Peyer's patch (tissue), 4 donors: ENCODE data around the gene KCNMA1. TPM values are rescaled to one million over a fixed set of nuclear protein-coding genes. Genes with fewer than 3 reads are reported as not detected.

Experiments
- DNase-seq, 3 donors: peaks; one replicate each; pipeline ENCODE4 v3.0.0-alpha.2; 2017 to 2019
- H3K27ac ChIP-seq, 4 donors: fragments of 200-600 bp; sonication (generic); one replicate each; pipeline ENCODE4 v1.5.1; 2016 to 2019
- H3K27me3 ChIP-seq, 2 donors: fragments of 200-600 bp; sonication (generic); one replicate each; pipeline ENCODE4 v1.5.1; 2019
- H3K36me3 ChIP-seq, 3 donors: fragments of 200-600 bp; sonication (generic); one replicate each; pipeline ENCODE4 v1.5.1; 2016 to 2019
- H3K4me1 ChIP-seq, 4 donors: fragments of 200-600 bp; sonication (generic); one replicate each; pipeline ENCODE4 v1.5.1; 2016 to 2019
- H3K4me3 ChIP-seq, 4 donors: fragments of 200-600 bp; sonication (generic); 1 replicate in 3 of 4; 2 replicates in 1 of 4; pipeline ENCODE4 v1.5.1; 2016 to 2019; ENCODE audit warnings: mild to moderate bottlenecking in 1 of 4
- H3K9me3 ChIP-seq, 4 donors: fragments of 200-600 bp; sonication (generic); one replicate each; pipeline ENCODE4 v1.5.1; 2016 to 2019; ENCODE audit warnings: mild to moderate bottlenecking in 1 of 4
- POLR2A ChIP-seq, 2 donors: fragments of 450-650 bp; IDR thresholded peaks; one replicate each; pipeline ENCODE4 v1.5.1; 2017; ENCODE audit warnings: antibody characterized with exemption in 2 of 2, mild to moderate bottlenecking in 2 of 2, moderate library complexity in 2 of 2
- total RNA-seq, 4 donors: library from RNA; depleted of rRNA; stranded (reverse); fragments of >200 nt; gene quantifications; one replicate each; pipeline ENCODE4 v1.1.0, GENCODE V29; 2016
- TF ChIP-seq, protein P1 (sequence below), 6 experiments: fragments of 450-650 bp in 4 of 6; fragments of 200-600 bp in 2 of 6; sonication (generic) in 1 of 6; IDR thresholded peaks; one replicate each; pipeline ENCODE4 v1.5.1; 2017 to 2019; ENCODE audit warnings: antibody characterized with exemption in 6 of 6, mild to moderate bottlenecking in 3 of 6, moderate library complexity in 1 of 6

The KCNMA1 gene
- total RNA-seq, 4 donors from 2014 or later: 17.8 to 29.1 (median 23.9) TPM

DNA sequence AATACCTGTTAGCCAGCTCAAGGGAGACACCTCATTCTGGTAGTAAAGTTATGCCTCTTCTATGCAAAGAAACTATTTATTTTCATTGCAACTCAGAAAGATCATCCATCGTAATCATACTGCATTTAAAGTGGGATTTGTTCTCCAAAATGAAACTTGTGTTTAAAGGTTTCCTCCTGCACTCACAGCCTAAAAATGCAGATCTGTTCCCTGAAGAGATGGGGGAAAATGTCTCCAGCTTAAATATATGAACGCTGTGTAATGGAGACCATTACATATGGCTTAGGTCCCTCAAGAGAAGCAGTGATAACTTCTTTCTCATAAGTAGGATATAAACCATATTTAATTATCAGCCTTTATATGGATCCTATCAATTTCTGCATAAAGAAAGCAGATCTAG is 665.1 kb downstream of the KCNMA1 start:
- Histone ChIP-seq H3K36me3 (no peaks in the 10 kb centered on the region), H3K27me3 (no peaks in the 10 kb centered on the region), H3K4me3 (no peak overlapping the region), H3K9me3 (no peaks in the 10 kb centered on the region), H3K4me1 (no peaks in the 10 kb centered on the region), H3K27ac (no peak overlapping the region)
- TF ChIP-seq, protein P1, sequence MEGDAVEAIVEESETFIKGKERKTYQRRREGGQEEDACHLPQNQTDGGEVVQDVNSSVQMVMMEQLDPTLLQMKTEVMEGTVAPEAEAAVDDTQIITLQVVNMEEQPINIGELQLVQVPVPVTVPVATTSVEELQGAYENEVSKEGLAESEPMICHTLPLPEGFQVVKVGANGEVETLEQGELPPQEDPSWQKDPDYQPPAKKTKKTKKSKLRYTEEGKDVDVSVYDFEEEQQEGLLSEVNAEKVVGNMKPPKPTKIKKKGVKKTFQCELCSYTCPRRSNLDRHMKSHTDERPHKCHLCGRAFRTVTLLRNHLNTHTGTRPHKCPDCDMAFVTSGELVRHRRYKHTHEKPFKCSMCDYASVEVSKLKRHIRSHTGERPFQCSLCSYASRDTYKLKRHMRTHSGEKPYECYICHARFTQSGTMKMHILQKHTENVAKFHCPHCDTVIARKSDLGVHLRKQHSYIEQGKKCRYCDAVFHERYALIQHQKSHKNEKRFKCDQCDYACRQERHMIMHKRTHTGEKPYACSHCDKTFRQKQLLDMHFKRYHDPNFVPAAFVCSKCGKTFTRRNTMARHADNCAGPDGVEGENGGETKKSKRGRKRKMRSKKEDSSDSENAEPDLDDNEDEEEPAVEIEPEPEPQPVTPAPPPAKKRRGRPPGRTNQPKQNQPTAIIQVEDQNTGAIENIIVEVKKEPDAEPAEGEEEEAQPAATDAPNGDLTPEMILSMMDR (IDR thresholded peaks at IDR 0.05): no peak
- no peak for TF ChIP-seq POLR2A (IDR thresholded peaks at IDR 0.05)
- DNase-seq: no peak

DNA sequence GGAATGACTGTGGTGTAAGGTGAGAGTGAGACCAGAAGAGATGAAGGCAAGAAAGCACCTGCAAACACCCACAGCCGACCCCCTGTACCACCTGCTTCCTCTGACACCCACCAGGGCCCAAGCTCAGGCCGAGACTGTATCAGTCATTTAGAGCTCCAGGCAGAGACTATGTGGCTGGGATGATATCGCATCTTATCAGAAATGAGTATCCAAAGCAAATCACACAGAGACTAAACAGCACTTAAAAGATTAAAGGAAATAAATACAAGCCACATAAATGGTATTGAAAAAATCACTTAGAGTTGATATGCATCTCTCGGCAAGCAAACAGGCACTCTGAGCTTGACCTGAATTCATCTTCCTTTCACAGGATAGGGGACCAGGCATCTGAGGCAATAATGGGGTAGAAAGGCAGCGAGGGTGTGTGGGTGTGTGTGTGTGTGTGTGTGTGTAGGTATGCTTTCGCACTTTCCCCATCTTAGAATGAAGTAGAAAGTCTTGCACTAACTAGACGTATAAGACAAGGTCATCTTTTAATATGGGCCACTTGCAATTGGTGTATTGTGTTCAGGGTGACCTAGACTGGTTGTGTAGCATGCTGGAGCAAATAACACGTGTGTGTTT is 665.9 kb downstream of the KCNMA1 start:
- no peak overlapping the region for H3K27ac ChIP-seq
- no peaks in the 10 kb centered on the region for H3K4me1 ChIP-seq
- no peaks in the 10 kb centered on the region for H3K36me3 ChIP-seq
- no peak for DNase-seq
- TF ChIP-seq, protein P1 (IDR thresholded peaks at IDR 0.05): no peak
- H3K9me3 ChIP-seq: no peaks in the 10 kb centered on the region
- H3K4me3 ChIP-seq: no peak overlapping the region
- no peaks in the 10 kb centered on the region for H3K27me3 ChIP-seq

DNA sequence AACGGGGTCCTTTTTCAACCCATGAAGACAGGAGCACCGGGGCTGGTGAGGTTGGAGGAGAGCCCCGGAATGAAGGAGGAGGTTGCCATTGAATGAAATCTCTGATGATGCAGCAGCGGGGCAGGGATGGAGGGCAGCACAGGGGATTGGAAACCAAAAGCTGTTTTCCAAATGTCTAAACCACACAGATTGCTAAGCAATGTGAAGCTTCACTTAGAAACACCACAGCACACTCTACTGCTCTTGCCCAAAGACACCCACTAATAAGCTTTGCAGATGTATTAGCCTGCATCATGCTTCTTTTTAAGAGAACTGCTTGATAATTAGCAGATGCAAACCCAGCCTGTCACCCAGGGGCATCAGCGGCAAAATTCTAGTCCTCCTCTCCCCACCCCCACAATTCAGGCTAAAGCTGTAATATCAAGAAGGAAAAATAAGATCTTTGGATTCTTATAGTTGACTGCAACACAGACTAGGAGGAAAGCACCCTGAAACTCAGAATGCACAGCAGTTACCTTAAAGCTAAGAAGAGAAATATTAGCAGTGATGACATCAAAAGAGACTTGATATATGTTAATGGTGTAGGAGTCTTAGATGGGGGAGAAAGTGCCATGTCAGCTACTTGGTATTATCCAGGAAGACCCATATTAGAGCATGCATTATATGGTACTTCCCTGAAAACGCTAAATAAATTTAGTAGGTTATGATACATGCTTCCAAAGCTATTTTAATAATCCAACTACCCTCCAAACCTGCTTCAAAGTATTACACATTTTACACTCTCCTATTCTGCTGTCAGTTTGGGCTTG is 666.7 kb downstream of the KCNMA1 start:
- Histone ChIP-seq H3K4me3 (no peak overlapping the region), H3K27me3 (no peaks in the 10 kb centered on the region), H3K4me1 (no peaks in the 10 kb centered on the region), H3K36me3 (no peaks in the 10 kb centered on the region), H3K27ac (no peak overlapping the region), H3K9me3 (no peaks in the 10 kb centered on the region)
- no peak for TF ChIP-seq POLR2A (IDR thresholded peaks at IDR 0.05)
- TF ChIP-seq, protein P1 (IDR thresholded peaks at IDR 0.05): no peak
- DNase-seq: no peak

DNA sequence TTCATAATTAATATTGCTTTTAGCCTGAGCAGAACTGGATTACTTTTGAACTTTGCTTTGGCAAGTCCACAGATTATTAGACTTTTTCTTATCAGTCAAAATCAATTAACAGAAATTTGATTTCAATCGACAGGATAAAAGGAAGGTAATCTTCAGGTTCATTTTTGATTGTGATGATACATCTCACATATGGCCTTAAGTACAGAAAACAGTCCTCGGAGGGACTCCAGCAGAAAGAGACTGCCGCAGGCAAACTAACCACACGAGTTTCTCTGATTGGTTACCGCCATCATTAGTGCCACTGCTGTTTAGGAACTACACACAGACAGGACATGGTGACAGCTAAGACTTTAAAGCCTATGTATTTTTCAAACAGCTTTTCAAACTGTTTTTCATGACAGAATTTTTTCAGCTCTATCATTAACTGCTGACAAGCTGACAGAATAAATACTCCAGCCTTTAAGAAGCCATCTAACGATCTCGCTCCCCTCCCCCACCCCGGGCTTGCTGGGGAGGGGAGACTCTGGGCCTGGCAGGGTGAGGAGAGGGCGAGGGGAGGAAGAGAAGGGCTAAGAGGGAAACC is 668.2 kb downstream of the KCNMA1 start:
- no peaks in the 10 kb centered on the region for H3K36me3 ChIP-seq
- TF ChIP-seq, protein P1 (IDR thresholded peaks at IDR 0.05): no peak
- no peak for TF ChIP-seq POLR2A (IDR thresholded peaks at IDR 0.05)
- DNase-seq: no peak
- no peak overlapping the region for H3K4me3 ChIP-seq
- no peaks in the 10 kb centered on the region for H3K4me1 ChIP-seq
- no peak overlapping the region for H3K27ac ChIP-seq
- H3K9me3 ChIP-seq: no peaks in the 10 kb centered on the region
- no peaks in the 10 kb centered on the region for H3K27me3 ChIP-seq

DNA sequence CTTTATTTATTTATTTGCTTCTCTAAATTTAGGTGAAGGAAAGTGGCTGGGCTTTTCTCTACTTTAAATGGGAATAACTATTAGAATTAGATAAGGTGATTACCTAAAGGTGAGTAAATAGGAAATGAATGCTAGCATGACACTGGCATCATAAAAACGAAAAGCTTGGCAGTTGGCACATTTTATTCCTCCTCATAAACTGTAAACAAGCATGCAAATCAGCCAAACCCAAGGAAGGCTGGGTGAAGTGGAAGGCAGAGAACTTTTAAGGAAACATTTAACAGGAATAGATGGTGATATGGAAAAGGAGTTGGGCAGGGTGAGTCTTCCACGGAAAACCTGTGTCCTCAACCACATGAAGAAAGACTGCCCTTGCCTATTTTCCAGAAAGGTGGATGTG is 669.1 kb downstream of the KCNMA1 start:
- Histone ChIP-seq H3K4me3 (no peak overlapping the region), H3K27me3 (no peaks in the 10 kb centered on the region), H3K9me3 (no peaks in the 10 kb centered on the region), H3K4me1 (no peaks in the 10 kb centered on the region), H3K36me3 (no peaks in the 10 kb centered on the region), H3K27ac (no peak overlapping the region)
- no peak for DNase-seq
- TF ChIP-seq, protein P1 (IDR thresholded peaks at IDR 0.05): no peak
- TF ChIP-seq POLR2A (IDR thresholded peaks at IDR 0.05): no peak
